Loucy (cell line): ENCODE data around the gene PALM3.
A peak's percentile ranks its signal among the peaks of the same experiment; 100 is the strongest.
"Not testable (repeated sequence)": the region's sequence is repeated elsewhere in the genome, so short reads cannot be mapped to it uniquely, and the experiment has no call there.

Source experiments
- H2AFZ ChIP-seq: fragments of 200-600 bp; sonication (generic); 2 replicates; pipeline ENCODE4 v1.6.0; 2016; ENCODE audit warnings: antibody characterized with exemption, mild to moderate bottlenecking, low read length, moderate library complexity
- H3F3A ChIP-seq: fragments of 200-600 bp; 2 replicates; pipeline ENCODE4 v1.6.0; 2016; ENCODE audit warnings: antibody characterized with exemption, low read depth, mild to moderate bottlenecking
- H3K27me3 ChIP-seq: fragments of 200-600 bp; sonication (generic); 2 replicates; pipeline ENCODE4 v1.6.1; 2014; ENCODE audit warnings: low read length, mild to moderate bottlenecking; ENCODE audit not compliant: insufficient read depth, poor library complexity, severe bottlenecking
- H3K36me3 ChIP-seq: fragments of 200-600 bp; sonication (generic); 2 replicates; pipeline ENCODE4 v1.6.1; 2016; ENCODE audit warnings: low read length; ENCODE audit not compliant: insufficient read depth
- H3K4me1 ChIP-seq: fragments of 200-600 bp; sonication (generic); 2 replicates; pipeline ENCODE4 v1.5.1; 2014; ENCODE audit warnings: low read length, mild to moderate bottlenecking; ENCODE audit not compliant: insufficient read depth, poor library complexity, severe bottlenecking
- H3K4me2 ChIP-seq: fragments of 200-600 bp; sonication (generic); 2 replicates; pipeline ENCODE4 v1.6.0; 2014; ENCODE audit warnings: antibody characterized with exemption, low read length, low read depth, mild to moderate bottlenecking; ENCODE audit not compliant: poor library complexity, severe bottlenecking
- H3K4me3 ChIP-seq: fragments of 200-600 bp; sonication (generic); 2 replicates; pipeline ENCODE4 v1.5.1; 2014; ENCODE audit warnings: low read length, mild to moderate bottlenecking, mixed read lengths; ENCODE audit not compliant: poor library complexity, severe bottlenecking
- H3K79me2 ChIP-seq: fragments of 200-600 bp; sonication (generic); 2 replicates; pipeline ENCODE4 v1.6.1; 2014; ENCODE audit warnings: low read length; ENCODE audit not compliant: insufficient read depth
- H3K9ac ChIP-seq: fragments of 200-600 bp; sonication (generic); 2 replicates; pipeline ENCODE4 v1.6.0; 2014; ENCODE audit warnings: mild to moderate bottlenecking, low read depth, low read length, moderate library complexity; ENCODE audit not compliant: poor library complexity, severe bottlenecking
- H3K9me2 ChIP-seq: fragments of 200-600 bp; sonication (generic); replicated peaks from 2 replicates; pipeline ENCODE4 v1.6.1; 2016; ENCODE audit warnings: low read depth, low read length, mixed read lengths
- H3K9me3 ChIP-seq: fragments of 200-600 bp; sonication (generic); 2 replicates; pipeline ENCODE4 v1.6.1; 2014; ENCODE audit warnings: mild to moderate bottlenecking, antibody characterized with exemption, low read length, low read depth; ENCODE audit not compliant: insufficient read depth
- H4K20me1 ChIP-seq: fragments of 200-600 bp; sonication (generic); 2 replicates; pipeline ENCODE4 v1.6.0; 2014; ENCODE audit warnings: antibody characterized with exemption, low read length, mild to moderate bottlenecking; ENCODE audit not compliant: insufficient read depth, poor library complexity, severe bottlenecking
- EZH2phosphoT487 ChIP-seq: fragments of 200-600 bp; IDR thresholded peaks from 2 replicates; pipeline ENCODE4 v1.6.1; 2018; ENCODE audit warnings: antibody characterized with exemption, mild to moderate bottlenecking, moderate library complexity, borderline replicate concordance
- TF ChIP-seq, protein P1 (sequence below): fragments of 200-600 bp; sonication (generic); conservative IDR thresholded peaks from 2 replicates; pipeline ENCODE4 v1.5.1; 2014; ENCODE audit warnings: mild to moderate bottlenecking, antibody characterized with exemption, low read length

PALM3 gene

GRCh38 chr19:14051980-14052379 lies 9.9 kb downstream of the PALM3 start:
- no peaks in the 10 kb centered on the region for H3K9me3 ChIP-seq
- H3K36me3 ChIP-seq, result peaks cover 6% of the 10 kb centered on the region; the same call in 1 of the 2 replicates
- no peak overlapping the region for H3K4me3 ChIP-seq
- no peaks in the 10 kb centered on the region for H3K9me2 ChIP-seq
- H3F3A ChIP-seq, result no peaks in the 10 kb centered on the region
- no peak overlapping the region for H2AFZ ChIP-seq
- H3K4me1 ChIP-seq, result no peaks in the 10 kb centered on the region
- no peaks in the 10 kb centered on the region for H3K79me2 ChIP-seq
- TF ChIP-seq EZH2phosphoT487, result no peak
- TF ChIP-seq, protein P1, sequence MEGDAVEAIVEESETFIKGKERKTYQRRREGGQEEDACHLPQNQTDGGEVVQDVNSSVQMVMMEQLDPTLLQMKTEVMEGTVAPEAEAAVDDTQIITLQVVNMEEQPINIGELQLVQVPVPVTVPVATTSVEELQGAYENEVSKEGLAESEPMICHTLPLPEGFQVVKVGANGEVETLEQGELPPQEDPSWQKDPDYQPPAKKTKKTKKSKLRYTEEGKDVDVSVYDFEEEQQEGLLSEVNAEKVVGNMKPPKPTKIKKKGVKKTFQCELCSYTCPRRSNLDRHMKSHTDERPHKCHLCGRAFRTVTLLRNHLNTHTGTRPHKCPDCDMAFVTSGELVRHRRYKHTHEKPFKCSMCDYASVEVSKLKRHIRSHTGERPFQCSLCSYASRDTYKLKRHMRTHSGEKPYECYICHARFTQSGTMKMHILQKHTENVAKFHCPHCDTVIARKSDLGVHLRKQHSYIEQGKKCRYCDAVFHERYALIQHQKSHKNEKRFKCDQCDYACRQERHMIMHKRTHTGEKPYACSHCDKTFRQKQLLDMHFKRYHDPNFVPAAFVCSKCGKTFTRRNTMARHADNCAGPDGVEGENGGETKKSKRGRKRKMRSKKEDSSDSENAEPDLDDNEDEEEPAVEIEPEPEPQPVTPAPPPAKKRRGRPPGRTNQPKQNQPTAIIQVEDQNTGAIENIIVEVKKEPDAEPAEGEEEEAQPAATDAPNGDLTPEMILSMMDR, result no peak
- no peaks in the 10 kb centered on the region for H4K20me1 ChIP-seq
- no peak overlapping the region for H3K4me2 ChIP-seq
- H3K27me3 ChIP-seq, result no peaks in the 10 kb centered on the region
- no peak overlapping the region for H3K9ac ChIP-seq

- H4K20me1 ChIP-seq, H3K27me3 ChIP-seq, H3K9me2 ChIP-seq: not testable (repeated sequence)
These were observed 10.9 kb downstream of the PALM3 start for GRCh38 chr19:14050961-14051360.

DNA sequence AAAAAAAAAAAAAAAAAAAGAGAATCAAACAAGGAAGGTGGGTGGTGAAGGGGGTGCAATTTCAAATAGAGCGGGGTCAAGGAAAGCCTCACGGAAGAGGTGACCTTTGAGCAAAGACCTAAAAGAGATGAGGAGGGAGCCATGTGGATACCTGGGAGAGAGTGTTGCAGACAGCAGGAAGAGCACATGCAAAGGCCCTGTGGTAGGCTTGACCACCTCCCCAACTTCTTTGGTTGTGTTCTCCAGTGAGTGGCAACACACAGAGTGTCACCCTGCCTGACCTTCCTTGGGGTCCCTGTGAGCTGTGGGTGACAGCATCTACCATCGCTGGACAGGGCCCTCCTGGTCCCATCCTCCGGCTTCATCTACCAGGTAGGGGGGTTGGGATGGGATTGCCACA lies 11.4 kb downstream of the PALM3 start:
- H3K79me2 ChIP-seq, result no peaks in the 10 kb centered on the region
- H3F3A ChIP-seq, result no peaks in the 10 kb centered on the region
- H3K36me3 ChIP-seq, result peaks cover 6% of the 10 kb centered on the region; the same call in 1 of the 2 replicates
- no peaks in the 10 kb centered on the region for H3K9me2 ChIP-seq
- H4K20me1 ChIP-seq, result no peaks in the 10 kb centered on the region
- no peaks in the 10 kb centered on the region for H3K4me1 ChIP-seq
- no peak for TF ChIP-seq EZH2phosphoT487
- TF ChIP-seq, protein P1, result no peak
- no peak overlapping the region for H2AFZ ChIP-seq
- H3K9ac ChIP-seq, result no peak overlapping the region
- no peak overlapping the region for H3K4me3 ChIP-seq
- H3K27me3 ChIP-seq, result no peaks in the 10 kb centered on the region
- no peaks in the 10 kb centered on the region for H3K9me3 ChIP-seq
- H3K4me2 ChIP-seq, result no peak overlapping the region

More at GRCh38 chr19:14050961-14051360, 10.9 kb downstream of the PALM3 start:
- H3F3A ChIP-seq, H3K4me1 ChIP-seq, H3K4me3 ChIP-seq, H3K4me2 ChIP-seq, H2AFZ ChIP-seq, H3K79me2 ChIP-seq, H3K9ac ChIP-seq, H3K9me3 ChIP-seq, H3K36me3 ChIP-seq: not testable (repeated sequence)

- Histone ChIP-seq H3K9me3 (no peaks in the 10 kb centered on the region), H4K20me1 (no peaks in the 10 kb centered on the region), H3K9me2 (no peaks in the 10 kb centered on the region), H3K27me3 (no peaks in the 10 kb centered on the region), H3K4me3 (no peak overlapping the region), H3K79me2 (no peaks in the 10 kb centered on the region), H3K4me1 (no peaks in the 10 kb centered on the region), H3F3A (no peaks in the 10 kb centered on the region), H3K4me2 (no peak overlapping the region), H3K36me3 (peaks cover 6% of the 10 kb centered on the region; the same call in 1 of the 2 replicates), H2AFZ (no peak overlapping the region), H3K9ac (no peak overlapping the region)
- TF ChIP-seq EZH2phosphoT487, result no peak
- TF ChIP-seq, protein P1, result peak; percentile 96
These were observed 13.3 kb downstream of the PALM3 start for GRCh38 chr19:14048443-14049153.

GRCh38 chr19:14047866-14048265 lies 14.0 kb downstream of the PALM3 start:
- not testable (repeated sequence) for H3K79me2 ChIP-seq, H4K20me1 ChIP-seq, H2AFZ ChIP-seq, H3K9me2 ChIP-seq, H3K36me3 ChIP-seq, H3K27me3 ChIP-seq, H3K9ac ChIP-seq, H3K4me1 ChIP-seq, H3K4me3 ChIP-seq, H3F3A ChIP-seq, H3K4me2 ChIP-seq, H3K9me3 ChIP-seq
